HEK293 (cell line): ENCODE measurements around the gene ADSL.

ENCODE experiments used
- CTCF ChIA-PET: fragments of 350-600 bp; formaldehyde crosslinking; extraction: SDS; loops from one replicate; lab custom pipeline; 2021; ENCODE audit warnings: antibody characterized with exemption; lab: Yijun Ruan, JAX
- POLR2A ChIA-PET: fragments of 300-600 bp; formaldehyde crosslinking; extraction: SDS; loops from one replicate; lab custom pipeline; 2020; ENCODE audit warnings: antibody characterized with exemption, inconsistent platforms; lab: Yijun Ruan, JAX
- H3K27ac ChIP-seq: fragments of 200-500 bp; sonication (Bioruptor generic); 2 replicates; pipeline ENCODE4 v1.5.1; 2014; ENCODE audit warnings: low read depth, low read length, control low read depth, inconsistent platforms; ENCODE audit errors: extremely low read depth
- H3K36me3 ChIP-seq, 2 experiments: fragments of 200-500 bp in 1 of 2; sonication (Bioruptor generic) in 1 of 2; 1 replicate in 1 of 2; 2 replicates in 1 of 2; pipeline ENCODE4 v1.5.1; 2014 to 2017; ENCODE audit warnings: inconsistent platforms in 2 of 2, low read length in 2 of 2; ENCODE audit not compliant: control insufficient read depth in 2 of 2, insufficient read depth in 1 of 2
- H3K4me1 ChIP-seq: fragments of 200-500 bp; sonication (Bioruptor generic); 2 replicates; pipeline ENCODE4 v1.5.1; 2014; ENCODE audit warnings: mild to moderate bottlenecking, low read length, inconsistent platforms; ENCODE audit not compliant: control insufficient read depth, insufficient read depth
- H3K4me3 ChIP-seq: 2 replicates; pipeline ENCODE4 v1.5.1; 2011; ENCODE audit warnings: low read depth, mild to moderate bottlenecking, control low read depth, low read length, moderate library complexity
- H3K9me3 ChIP-seq: fragments of 200-500 bp; sonication (Bioruptor generic); 2 replicates; pipeline ENCODE4 v1.5.1; 2014; ENCODE audit warnings: low read depth, low read length, inconsistent platforms; ENCODE audit not compliant: control insufficient read depth, insufficient read depth
- SCRT1 ChIP-seq: fragments of 450-650 bp; formaldehyde crosslinking; IDR thresholded peaks from 2 replicates; pipeline ENCODE4 v1.5.1; 2016; ENCODE audit warnings: missing biosample characterization, missing genetic modification characterization, borderline replicate concordance
- TCF7L2 ChIP-seq: IDR thresholded peaks from 2 replicates; pipeline ENCODE4 v1.6.1; 2011; ENCODE audit warnings: low read depth, mild to moderate bottlenecking, inconsistent platforms, low read length, moderate library complexity, borderline replicate concordance
- ZNF24 ChIP-seq: fragments of 450-650 bp; formaldehyde crosslinking; IDR thresholded peaks from 2 replicates; pipeline ENCODE4 v1.5.1; 2016; ENCODE audit warnings: missing biosample characterization, missing genetic modification characterization
- ZNF266 ChIP-seq: fragments of 450-650 bp; formaldehyde crosslinking; IDR thresholded peaks from 2 replicates; pipeline ENCODE4 v1.5.1; 2016; ENCODE audit warnings: missing biosample characterization, missing genetic modification characterization, low read depth
- ZNF404 ChIP-seq: fragments of 450-650 bp; formaldehyde crosslinking; IDR thresholded peaks from 2 replicates; pipeline ENCODE4 v1.5.1; 2017; ENCODE audit warnings: missing biosample characterization, missing genetic modification characterization
- ZNF626 ChIP-seq: fragments of 450-650 bp; sonication (Bioruptor Pico); formaldehyde crosslinking; IDR thresholded peaks from 2 replicates; pipeline ENCODE4 v1.5.1; 2018; ENCODE audit warnings: missing biosample characterization, missing genetic modification characterization, inconsistent platforms
- ZNF654 ChIP-seq: fragments of 450-650 bp; formaldehyde crosslinking; IDR thresholded peaks from 2 replicates; pipeline ENCODE4 v1.5.1; 2016; ENCODE audit warnings: low read depth, missing biosample characterization, missing genetic modification characterization
- TF ChIP-seq, protein P1 (sequence below): fragments of 450-650 bp; formaldehyde crosslinking; IDR thresholded peaks from 2 replicates; pipeline ENCODE4 v1.5.1; 2016; ENCODE audit warnings: missing biosample characterization, missing genetic modification characterization
- TF ChIP-seq, protein P2 (sequence below): fragments of 450-650 bp; formaldehyde crosslinking; IDR thresholded peaks from 2 replicates; pipeline ENCODE4 v1.5.1; 2016; ENCODE audit warnings: missing biosample characterization, missing genetic modification characterization
- TF ChIP-seq, protein P3 (sequence below): fragments of 450-650 bp; formaldehyde crosslinking; conservative IDR thresholded peaks from 2 replicates; pipeline ENCODE4 v1.5.1; 2016; ENCODE audit warnings: low read depth, missing biosample characterization, missing genetic modification characterization

The ADSL gene

GRCh38 chr22:40407831-40408717 lies 61.8 kb downstream of the ADSL start (continued):
- TF ChIP-seq, protein P1, sequence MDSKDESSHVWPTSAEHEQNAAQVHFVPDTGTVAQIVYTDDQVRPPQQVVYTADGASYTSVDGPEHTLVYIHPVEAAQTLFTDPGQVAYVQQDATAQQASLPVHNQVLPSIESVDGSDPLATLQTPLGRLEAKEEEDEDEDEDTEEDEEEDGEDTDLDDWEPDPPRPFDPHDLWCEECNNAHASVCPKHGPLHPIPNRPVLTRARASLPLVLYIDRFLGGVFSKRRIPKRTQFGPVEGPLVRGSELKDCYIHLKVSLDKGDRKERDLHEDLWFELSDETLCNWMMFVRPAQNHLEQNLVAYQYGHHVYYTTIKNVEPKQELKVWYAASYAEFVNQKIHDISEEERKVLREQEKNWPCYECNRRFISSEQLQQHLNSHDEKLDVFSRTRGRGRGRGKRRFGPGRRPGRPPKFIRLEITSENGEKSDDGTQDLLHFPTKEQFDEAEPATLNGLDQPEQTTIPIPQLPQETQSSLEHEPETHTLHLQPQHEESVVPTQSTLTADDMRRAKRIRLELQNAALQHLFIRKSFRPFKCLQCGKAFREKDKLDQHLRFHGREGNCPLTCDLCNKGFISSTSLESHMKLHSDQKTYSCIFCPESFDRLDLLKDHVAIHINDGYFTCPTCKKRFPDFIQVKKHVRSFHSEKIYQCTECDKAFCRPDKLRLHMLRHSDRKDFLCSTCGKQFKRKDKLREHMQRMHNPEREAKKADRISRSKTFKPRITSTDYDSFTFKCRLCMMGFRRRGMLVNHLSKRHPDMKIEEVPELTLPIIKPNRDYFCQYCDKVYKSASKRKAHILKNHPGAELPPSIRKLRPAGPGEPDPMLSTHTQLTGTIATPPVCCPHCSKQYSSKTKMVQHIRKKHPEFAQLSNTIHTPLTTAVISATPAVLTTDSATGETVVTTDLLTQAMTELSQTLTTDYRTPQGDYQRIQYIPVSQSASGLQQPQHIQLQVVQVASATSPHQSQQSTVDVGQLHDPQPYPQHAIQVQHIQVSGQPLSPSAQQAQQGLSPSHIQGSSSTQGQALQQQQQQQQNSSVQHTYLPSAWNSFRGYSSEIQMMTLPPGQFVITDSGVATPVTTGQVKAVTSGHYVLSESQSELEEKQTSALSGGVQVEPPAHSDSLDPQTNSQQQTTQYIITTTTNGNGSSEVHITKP (tag by site-specific recombination) = no peak
- TF ChIP-seq ZNF266 (tag by site-specific recombination) = no peak
- no peak for TF ChIP-seq TCF7L2
- TF ChIP-seq ZNF654 = no peak
- TF ChIP-seq, protein P2, sequence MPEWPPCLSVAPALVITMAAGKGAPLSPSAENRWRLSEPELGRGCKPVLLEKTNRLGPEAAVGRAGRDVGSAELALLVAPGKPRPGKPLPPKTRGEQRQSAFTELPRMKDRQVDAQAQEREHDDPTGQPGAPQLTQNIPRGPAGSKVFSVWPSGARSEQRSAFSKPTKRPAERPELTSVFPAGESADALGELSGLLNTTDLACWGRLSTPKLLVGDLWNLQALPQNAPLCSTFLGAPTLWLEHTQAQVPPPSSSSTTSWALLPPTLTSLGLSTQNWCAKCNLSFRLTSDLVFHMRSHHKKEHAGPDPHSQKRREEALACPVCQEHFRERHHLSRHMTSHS = no peak
- TF ChIP-seq ZNF404 = no peak
- TF ChIP-seq, protein P3, sequence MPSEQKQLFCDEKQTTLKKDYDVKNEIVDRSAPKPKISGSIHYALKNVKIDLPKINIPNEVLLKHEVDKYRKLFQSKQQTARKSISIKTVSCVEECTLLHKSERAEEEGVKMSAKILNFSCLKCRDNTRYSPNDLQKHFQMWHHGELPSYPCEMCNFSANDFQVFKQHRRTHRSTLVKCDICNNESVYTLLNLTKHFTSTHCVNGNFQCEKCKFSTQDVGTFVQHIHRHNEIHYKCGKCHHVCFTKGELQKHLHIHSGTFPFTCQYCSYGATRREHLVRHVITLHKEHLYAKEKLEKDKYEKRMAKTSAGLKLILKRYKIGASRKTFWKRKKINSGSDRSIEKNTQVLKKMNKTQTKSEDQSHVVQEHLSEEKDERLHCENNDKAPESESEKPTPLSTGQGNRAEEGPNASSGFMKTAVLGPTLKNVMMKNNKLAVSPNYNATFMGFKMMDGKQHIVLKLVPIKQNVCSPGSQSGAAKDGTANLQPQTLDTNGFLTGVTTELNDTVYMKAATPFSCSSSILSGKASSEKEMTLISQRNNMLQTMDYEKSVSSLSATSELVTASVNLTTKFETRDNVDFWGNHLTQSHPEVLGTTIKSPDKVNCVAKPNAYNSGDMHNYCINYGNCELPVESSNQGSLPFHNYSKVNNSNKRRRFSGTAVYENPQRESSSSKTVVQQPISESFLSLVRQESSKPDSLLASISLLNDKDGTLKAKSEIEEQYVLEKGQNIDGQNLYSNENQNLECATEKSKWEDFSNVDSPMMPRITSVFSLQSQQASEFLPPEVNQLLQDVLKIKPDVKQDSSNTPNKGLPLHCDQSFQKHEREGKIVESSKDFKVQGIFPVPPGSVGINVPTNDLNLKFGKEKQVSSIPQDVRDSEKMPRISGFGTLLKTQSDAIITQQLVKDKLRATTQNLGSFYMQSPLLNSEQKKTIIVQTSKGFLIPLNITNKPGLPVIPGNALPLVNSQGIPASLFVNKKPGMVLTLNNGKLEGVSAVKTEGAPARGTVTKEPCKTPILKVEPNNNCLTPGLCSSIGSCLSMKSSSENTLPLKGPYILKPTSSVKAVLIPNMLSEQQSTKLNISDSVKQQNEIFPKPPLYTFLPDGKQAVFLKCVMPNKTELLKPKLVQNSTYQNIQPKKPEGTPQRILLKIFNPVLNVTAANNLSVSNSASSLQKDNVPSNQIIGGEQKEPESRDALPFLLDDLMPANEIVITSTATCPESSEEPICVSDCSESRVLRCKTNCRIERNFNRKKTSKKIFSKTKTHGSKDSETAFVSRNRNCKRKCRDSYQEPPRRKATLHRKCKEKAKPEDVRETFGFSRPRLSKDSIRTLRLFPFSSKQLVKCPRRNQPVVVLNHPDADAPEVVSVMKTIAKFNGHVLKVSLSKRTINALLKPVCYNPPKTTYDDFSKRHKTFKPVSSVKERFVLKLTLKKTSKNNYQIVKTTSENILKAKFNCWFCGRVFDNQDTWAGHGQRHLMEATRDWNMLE (tag by site-specific recombination) = no peak

DNA sequence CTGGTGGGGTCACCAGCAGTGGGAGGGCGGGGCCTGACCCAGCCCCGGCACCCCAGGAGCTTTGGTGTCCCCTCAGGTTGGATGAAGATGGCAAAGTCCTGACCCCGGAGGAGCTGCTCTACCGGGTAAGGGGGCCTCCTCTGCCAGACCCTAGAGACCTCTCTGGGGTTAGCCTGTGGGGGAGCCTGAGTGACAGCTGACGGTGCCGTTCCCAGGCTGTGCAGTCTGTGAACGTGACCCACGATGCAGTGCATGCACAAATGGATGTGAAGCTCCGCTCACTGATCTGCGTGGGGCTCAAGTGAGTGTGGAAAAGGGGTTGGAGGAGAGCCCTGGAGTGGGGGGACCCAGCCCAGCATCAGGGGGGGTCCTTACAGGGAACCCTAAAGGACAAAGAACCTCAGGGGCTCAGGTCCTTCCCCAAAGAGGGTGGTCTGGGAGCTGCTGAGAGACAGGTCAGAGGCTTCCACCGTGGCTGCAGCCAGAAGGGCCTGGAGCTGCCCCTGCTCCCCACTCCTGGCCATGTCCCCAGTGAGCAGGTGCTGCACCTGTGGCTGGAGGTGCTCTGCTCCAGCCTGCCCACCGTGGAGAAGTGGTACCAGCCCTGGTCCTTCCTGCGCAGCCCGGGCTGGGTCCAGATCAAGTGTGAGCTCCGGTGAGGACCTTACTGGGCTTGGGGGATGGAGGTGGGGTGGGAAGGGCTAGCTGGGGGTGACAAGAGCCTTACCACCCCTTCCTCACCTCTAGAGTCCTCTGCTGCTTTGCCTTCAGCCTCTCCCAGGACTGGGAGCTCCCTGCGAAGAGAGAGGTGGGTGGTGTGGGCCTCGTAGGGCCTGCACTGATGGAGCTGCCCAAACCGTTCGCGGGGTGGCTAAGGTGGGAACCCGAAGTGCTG lies 62.7 kb downstream of the ADSL start:
- Histone ChIP-seq H3K36me3 (peaks cover 0 to 87% of the 10 kb centered on the region in 2 experiments; a peak in 2 of 3 replicates), H3K4me3 (no peak overlapping the region), H3K4me1 (no peaks in the 10 kb centered on the region), H3K27ac (no peak overlapping the region), H3K9me3 (no peaks in the 10 kb centered on the region)
- TF ChIP-seq ZNF24 (tag by site-specific recombination) = no peak
- peak; percentile 87 for TF ChIP-seq SCRT1 (tag by site-specific recombination)
- no peak for TF ChIP-seq ZNF626
- ChIA-PET CTCF (interaction anchor here (1.4 kb wide), 1 partner anchor 10 kb away, joined by 4 read pairs; no protein-coding TSS in a partner anchor), POLR2A (interaction anchor here (2.3 kb wide), 1 partner anchor 243 kb away, joined by 5 read pairs; no protein-coding TSS in a partner anchor)
